Measurements from ENCODE around the gene OR7C1.
"Not testable (repeated sequence)": the region's sequence is repeated elsewhere in the genome, so short reads cannot be mapped to it uniquely, and the experiment has no call there.

The OR7C1 gene

DNA sequence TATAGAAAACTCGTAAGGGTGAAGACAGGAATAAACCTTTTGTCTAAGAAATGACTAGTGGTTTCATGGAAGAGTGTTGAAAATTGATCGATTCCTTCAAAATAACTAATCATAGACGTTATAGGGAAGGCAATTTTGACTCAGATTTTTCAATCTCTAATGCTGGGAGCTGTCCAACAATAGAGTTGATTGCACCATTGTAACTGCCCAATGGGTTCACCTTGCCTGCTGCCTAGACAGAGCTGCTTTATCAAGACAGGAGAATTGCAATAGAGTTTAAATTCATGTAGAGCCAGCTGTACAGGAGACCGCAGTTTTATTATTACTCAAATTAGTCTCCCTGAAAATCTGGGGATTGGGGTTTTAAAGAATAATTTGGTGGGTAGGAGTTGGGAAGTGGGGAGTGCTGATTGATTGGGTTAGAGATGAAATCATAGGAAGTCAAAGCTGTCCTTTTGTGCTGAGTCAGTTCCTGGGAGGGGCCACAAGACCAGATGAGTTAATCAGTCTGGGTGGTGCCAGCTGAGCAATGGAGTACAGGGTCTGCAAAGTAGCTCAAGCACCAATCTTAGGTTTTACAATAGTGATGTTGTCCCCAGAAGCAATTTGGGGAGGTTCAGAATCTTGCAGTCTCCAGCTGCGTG lies 39.8 kb downstream of the OR7C1 start:
- H3K4me1 ChIP-seq (ENCODE audit: insufficient read depth, low read length, severe bottlenecking) = no peaks in the 10 kb centered on the region
- H3K36me3 ChIP-seq (ENCODE audit: insufficient read depth, low read length) = no peaks in the 10 kb centered on the region
- no peak overlapping the region for H3K4me3 ChIP-seq (ENCODE audit: low read depth, low read length, poor library complexity, severe bottlenecking)
- H4K20me1 ChIP-seq (ENCODE audit: insufficient read depth, low read length) = no peaks in the 10 kb centered on the region
- no peak overlapping the region for H3K9ac ChIP-seq (ENCODE audit: low read length)
- no peak overlapping the region for H2AFZ ChIP-seq (ENCODE audit: low read length)
- TF ChIP-seq EZH2 (IDR thresholded peaks at IDR 0.05; ENCODE audit: borderline replicate concordance, low read length) (no peak), CTCF (IDR thresholded peaks at IDR 0.05; ENCODE audit: low read length) (no peak)
- no peaks in the 10 kb centered on the region for H3K79me2 ChIP-seq (ENCODE audit: insufficient read depth, low read length)
- no peaks in the 10 kb centered on the region for H3K9me3 ChIP-seq (ENCODE audit: low read length)
- no peaks in the 10 kb centered on the region for H3K9me2 ChIP-seq (ENCODE audit: low read depth, low read length)
- H3K4me2 ChIP-seq (ENCODE audit: low read length) = no peak overlapping the region
- H3F3A ChIP-seq (ENCODE audit: insufficient read depth, low read length) = no peaks in the 10 kb centered on the region
- 0 out of 2 replicates have a peak, but pooled peaks cover 5% of the 10 kb centered on the region for H3K27me3 ChIP-seq (ENCODE audit: insufficient read depth, low read length)
- no peak overlapping the region for H3K27ac ChIP-seq (ENCODE audit: low read depth, low read length, poor library complexity, severe bottlenecking)

- not testable (repeated sequence) for H2AFZ ChIP-seq (ENCODE audit: low read length); H3K9ac ChIP-seq (ENCODE audit: low read length); H3K4me1 ChIP-seq (ENCODE audit: insufficient read depth, low read length, severe bottlenecking); H3K27me3 ChIP-seq (ENCODE audit: insufficient read depth, low read length); H3K27ac ChIP-seq (ENCODE audit: low read depth, low read length, poor library complexity, severe bottlenecking); H3K4me3 ChIP-seq (ENCODE audit: low read depth, low read length, poor library complexity, severe bottlenecking); H3F3A ChIP-seq (ENCODE audit: insufficient read depth, low read length); H3K9me2 ChIP-seq (ENCODE audit: low read depth, low read length); H3K9me3 ChIP-seq (ENCODE audit: low read length); H3K4me2 ChIP-seq (ENCODE audit: low read length); H3K79me2 ChIP-seq (ENCODE audit: insufficient read depth, low read length); H4K20me1 ChIP-seq (ENCODE audit: insufficient read depth, low read length); H3K36me3 ChIP-seq (ENCODE audit: insufficient read depth, low read length)
These were observed 42.7 kb downstream of the OR7C1 start for GRCh38 chr19:14792250-14792649.

- no peak overlapping the region for H2AFZ ChIP-seq (ENCODE audit: low read length)
- H3K79me2 ChIP-seq (ENCODE audit: insufficient read depth, low read length) = no peaks in the 10 kb centered on the region
- H3K9me3 ChIP-seq (ENCODE audit: low read length) = no peaks in the 10 kb centered on the region
- no peak overlapping the region for H3K27ac ChIP-seq (ENCODE audit: low read depth, low read length, poor library complexity, severe bottlenecking)
- TF ChIP-seq EZH2 (IDR thresholded peaks at IDR 0.05; ENCODE audit: borderline replicate concordance, low read length) (no peak), CTCF (IDR thresholded peaks at IDR 0.05; ENCODE audit: low read length) (peak; percentile 89)
- H4K20me1 ChIP-seq (ENCODE audit: insufficient read depth, low read length) = no peaks in the 10 kb centered on the region
- no peak overlapping the region for H3K9ac ChIP-seq (ENCODE audit: low read length)
- no peaks in the 10 kb centered on the region for H3F3A ChIP-seq (ENCODE audit: insufficient read depth, low read length)
- H3K36me3 ChIP-seq (ENCODE audit: insufficient read depth, low read length) = no peaks in the 10 kb centered on the region
- no peak overlapping the region for H3K4me2 ChIP-seq (ENCODE audit: low read length)
- H3K9me2 ChIP-seq (ENCODE audit: low read depth, low read length) = no peaks in the 10 kb centered on the region
- H3K4me1 ChIP-seq (ENCODE audit: insufficient read depth, low read length, severe bottlenecking) = no peaks in the 10 kb centered on the region
- H3K4me3 ChIP-seq (ENCODE audit: low read depth, low read length, poor library complexity, severe bottlenecking) = no peak overlapping the region
- H3K27me3 ChIP-seq (ENCODE audit: insufficient read depth, low read length) = no peaks in the 10 kb centered on the region
These were observed 48.5 kb downstream of the OR7C1 start for GRCh38 chr19:14786421-14786851.

GRCh38 chr19:14785102-14785793 lies 49.7 kb downstream of the OR7C1 start:
- not testable (repeated sequence) for H3K36me3 ChIP-seq (ENCODE audit: insufficient read depth, low read length); H3K27me3 ChIP-seq (ENCODE audit: insufficient read depth, low read length); H2AFZ ChIP-seq (ENCODE audit: low read length); H3K9me3 ChIP-seq (ENCODE audit: low read length); H4K20me1 ChIP-seq (ENCODE audit: insufficient read depth, low read length); H3K4me1 ChIP-seq (ENCODE audit: insufficient read depth, low read length, severe bottlenecking); H3K4me3 ChIP-seq (ENCODE audit: low read depth, low read length, poor library complexity, severe bottlenecking); H3K79me2 ChIP-seq (ENCODE audit: insufficient read depth, low read length); H3K27ac ChIP-seq (ENCODE audit: low read depth, low read length, poor library complexity, severe bottlenecking); H3F3A ChIP-seq (ENCODE audit: insufficient read depth, low read length); H3K4me2 ChIP-seq (ENCODE audit: low read length); H3K9me2 ChIP-seq (ENCODE audit: low read depth, low read length); H3K9ac ChIP-seq (ENCODE audit: low read length)

- H3K9ac ChIP-seq (ENCODE audit: low read length); H3K27ac ChIP-seq (ENCODE audit: low read depth, low read length, poor library complexity, severe bottlenecking); H3F3A ChIP-seq (ENCODE audit: insufficient read depth, low read length); H4K20me1 ChIP-seq (ENCODE audit: insufficient read depth, low read length); H3K4me2 ChIP-seq (ENCODE audit: low read length); H3K36me3 ChIP-seq (ENCODE audit: insufficient read depth, low read length); H3K4me3 ChIP-seq (ENCODE audit: low read depth, low read length, poor library complexity, severe bottlenecking); H3K79me2 ChIP-seq (ENCODE audit: insufficient read depth, low read length); H3K4me1 ChIP-seq (ENCODE audit: insufficient read depth, low read length, severe bottlenecking); H2AFZ ChIP-seq (ENCODE audit: low read length); H3K9me3 ChIP-seq (ENCODE audit: low read length); H3K9me2 ChIP-seq (ENCODE audit: low read depth, low read length); H3K27me3 ChIP-seq (ENCODE audit: insufficient read depth, low read length): not testable (repeated sequence)
These were observed 50.3 kb downstream of the OR7C1 start for GRCh38 chr19:14784730-14785101.

DNA sequence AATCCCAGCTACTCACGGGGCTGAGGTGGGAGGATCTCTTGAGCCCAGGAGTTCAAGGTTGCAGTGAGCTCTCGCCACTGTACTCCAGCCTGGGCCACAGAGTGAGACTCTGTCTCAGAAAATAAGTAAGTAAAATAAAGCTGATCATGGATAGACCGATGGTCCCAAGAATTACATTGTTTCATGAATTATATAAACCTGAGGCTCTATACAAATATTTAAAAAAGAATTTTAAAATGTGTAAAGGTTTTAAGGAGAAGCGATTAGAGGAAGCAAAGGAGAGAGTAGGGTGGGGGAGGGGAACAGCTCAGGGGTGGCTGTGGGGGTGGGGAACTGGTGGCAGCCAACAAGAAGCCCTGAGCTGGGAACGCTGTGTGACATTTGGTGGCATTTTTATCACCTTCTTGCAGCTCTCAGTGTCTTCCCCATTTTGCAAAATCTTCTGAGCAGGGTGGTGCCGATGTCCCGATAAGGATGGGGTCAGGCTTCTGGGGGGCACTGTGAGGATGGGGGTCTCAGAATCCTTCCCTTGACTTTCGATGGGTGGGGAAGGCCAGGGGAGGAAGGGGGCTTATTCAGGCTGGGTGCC lies 51.5 kb downstream of the OR7C1 start:
- H2AFZ ChIP-seq (ENCODE audit: low read length); H4K20me1 ChIP-seq (ENCODE audit: insufficient read depth, low read length); H3K9me2 ChIP-seq (ENCODE audit: low read depth, low read length); H3K4me1 ChIP-seq (ENCODE audit: insufficient read depth, low read length, severe bottlenecking); H3K27ac ChIP-seq (ENCODE audit: low read depth, low read length, poor library complexity, severe bottlenecking); H3K9me3 ChIP-seq (ENCODE audit: low read length); H3F3A ChIP-seq (ENCODE audit: insufficient read depth, low read length); H3K4me3 ChIP-seq (ENCODE audit: low read depth, low read length, poor library complexity, severe bottlenecking); H3K27me3 ChIP-seq (ENCODE audit: insufficient read depth, low read length); H3K9ac ChIP-seq (ENCODE audit: low read length); H3K4me2 ChIP-seq (ENCODE audit: low read length); H3K79me2 ChIP-seq (ENCODE audit: insufficient read depth, low read length); H3K36me3 ChIP-seq (ENCODE audit: insufficient read depth, low read length): not testable (repeated sequence)

Data from OCI-LY1 (cell line).